GM19395 (cell line): ENCODE measurements around the gene ERICH2.
"Not testable (repeated sequence)": the region's sequence is repeated elsewhere in the genome, so short reads cannot be mapped to it uniquely, and the experiment has no call there.

Experiments
- ATAC-seq: cut with Tn5 transposase; IDR thresholded peaks from one replicate; pipeline ENCODE4 v1.9.1; 2021; ENCODE audit warnings: mild to moderate bottlenecking, moderate library complexity; ENCODE audit not compliant: unreplicated experiment

ERICH2 gene

DNA sequence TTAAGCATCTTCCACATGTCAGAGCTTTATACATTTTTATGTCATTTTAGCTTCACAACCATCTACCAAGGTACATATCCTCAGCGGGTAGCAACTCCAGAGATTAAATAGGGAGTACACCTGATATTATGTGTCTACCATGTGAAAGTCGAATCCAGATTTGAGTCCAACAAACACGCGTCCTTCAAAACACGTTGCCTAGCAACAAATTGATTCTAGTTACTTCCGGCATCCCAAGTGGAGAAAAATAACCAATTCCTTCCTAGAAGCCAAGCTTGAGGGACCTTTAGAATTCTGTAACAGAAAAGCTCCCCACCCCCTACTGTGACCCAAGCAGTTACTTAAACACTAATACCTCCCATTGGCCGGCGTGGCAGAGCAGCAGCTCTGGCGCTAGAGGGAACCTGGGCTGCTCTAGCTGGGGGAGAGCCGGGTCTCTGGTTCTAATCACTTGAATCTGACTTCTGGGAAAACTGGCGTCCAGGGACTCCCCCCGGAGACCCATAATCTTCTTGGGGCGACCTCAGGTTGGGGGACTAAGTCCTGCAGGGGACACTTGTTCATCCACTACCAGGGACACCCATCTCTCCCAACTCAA lies at the start of gene ERICH2:
ERICH2 (plus strand) TSS at position 371 of the 598 bp plus-strand sequence. CDS start 304 bp downstream, outside the sequence.
- ATAC-seq: peak; percentile 70

DNA sequence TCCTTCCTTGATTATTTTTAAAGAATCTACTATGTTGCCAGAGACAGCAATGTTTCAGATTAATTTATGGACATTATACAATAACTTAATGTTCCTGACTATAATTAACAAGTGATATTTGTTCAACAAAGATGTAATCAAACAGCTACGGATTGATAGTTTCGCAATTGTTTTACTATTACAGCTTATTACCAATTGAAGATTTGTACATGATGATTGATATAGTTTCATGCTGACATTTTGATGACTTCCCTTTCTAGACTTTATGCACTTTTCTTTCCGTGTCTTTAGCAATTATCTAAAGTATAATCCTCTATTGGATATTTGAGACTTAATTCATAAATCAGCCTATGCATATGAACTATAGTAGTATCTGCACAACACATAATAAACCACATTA lies 48.5 kb upstream of the ERICH2 start:
- ATAC-seq: no peak

GRCh38 chr2:170722301-170722700 lies 47.9 kb upstream of the ERICH2 start:
- no peak for ATAC-seq

GRCh38 chr2:170723446-170723958 lies 46.7 kb upstream of the ERICH2 start:
- ATAC-seq: no peak

- ATAC-seq: no peak
These were observed 36.2 kb upstream of the ERICH2 start for GRCh38 chr2:170733798-170734600.

DNA sequence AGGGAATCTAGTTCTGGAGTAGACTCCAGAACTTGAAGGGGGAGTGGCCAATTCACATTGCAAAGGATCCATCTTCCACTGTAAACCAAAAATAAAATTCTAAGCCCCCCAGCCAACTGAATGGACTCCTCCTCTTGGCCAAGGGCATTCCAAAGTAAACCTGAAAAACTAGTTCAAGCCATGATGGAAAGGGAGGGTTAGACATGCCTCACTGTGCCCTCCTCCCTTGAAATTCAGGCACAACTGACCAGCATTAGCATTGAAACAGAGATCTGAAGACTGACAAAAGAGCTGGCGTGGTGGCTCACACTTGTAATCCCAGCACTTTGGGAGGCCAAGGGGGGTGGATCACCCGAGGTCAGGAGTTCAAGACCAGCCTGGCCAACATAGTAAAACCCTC lies 35.6 kb upstream of the ERICH2 start:
- ATAC-seq: not testable (repeated sequence)

DNA sequence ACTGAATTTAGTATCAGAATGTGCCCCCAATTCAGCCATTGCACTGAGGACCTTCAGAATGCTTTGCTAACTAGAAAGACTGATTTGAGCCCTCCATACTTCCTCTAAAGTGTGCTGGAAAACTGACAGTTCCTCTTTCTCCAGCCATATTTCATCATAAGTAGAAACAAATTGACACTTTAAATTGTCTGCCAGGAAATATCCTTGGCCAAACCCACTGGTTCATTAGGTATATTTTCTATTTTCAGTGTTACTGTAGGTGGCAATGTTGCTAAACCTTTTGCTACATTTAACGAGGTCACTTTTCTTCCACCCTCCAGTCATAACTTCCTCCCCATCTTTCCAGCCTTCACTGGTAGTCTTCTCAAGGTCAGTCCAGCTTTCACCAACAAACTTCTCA lies 33.5 kb upstream of the ERICH2 start:
- no peak for ATAC-seq

GRCh38 chr2:170737406-170737805 lies 32.8 kb upstream of the ERICH2 start:
- no peak for ATAC-seq

DNA sequence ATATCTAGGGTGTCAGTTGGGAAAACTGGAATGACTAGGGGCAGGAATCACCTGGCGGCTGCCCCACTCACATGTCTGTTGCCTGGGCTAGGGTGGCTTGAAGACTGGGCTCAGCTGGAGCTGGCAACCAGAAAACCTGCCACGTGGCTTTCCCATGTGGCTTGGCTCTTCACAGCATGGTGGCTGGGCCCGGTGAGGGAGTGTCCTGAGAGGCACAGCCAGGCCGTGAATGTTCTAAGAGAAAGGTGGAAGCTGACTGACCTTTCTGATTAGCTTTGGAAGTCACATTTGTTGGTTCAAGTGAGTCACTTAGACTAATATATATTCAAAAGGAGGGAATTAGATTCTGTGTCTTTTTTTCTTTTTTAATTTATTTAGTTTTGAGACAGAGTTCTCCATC lies 32.4 kb upstream of the ERICH2 start:
- no peak for ATAC-seq

DNA sequence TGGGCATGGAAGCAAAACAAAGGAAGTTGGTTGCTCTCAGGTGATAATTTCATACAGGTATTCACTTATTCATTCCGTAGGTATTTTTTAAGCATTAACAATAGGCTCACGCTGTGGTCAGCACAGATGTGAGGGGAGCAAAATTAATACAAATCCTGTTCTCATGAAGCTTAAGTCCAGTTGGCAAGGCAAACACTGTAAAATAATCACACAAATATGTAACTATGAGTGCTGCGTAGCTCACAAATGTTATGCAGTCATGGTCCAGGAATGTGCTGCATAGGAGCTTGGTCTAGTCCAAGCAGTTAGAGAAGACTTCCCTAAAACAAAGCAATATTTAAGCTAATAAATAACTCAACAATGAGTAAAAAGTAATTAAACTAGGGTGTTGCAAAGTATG lies 31.1 kb upstream of the ERICH2 start:
- no peak for ATAC-seq

DNA sequence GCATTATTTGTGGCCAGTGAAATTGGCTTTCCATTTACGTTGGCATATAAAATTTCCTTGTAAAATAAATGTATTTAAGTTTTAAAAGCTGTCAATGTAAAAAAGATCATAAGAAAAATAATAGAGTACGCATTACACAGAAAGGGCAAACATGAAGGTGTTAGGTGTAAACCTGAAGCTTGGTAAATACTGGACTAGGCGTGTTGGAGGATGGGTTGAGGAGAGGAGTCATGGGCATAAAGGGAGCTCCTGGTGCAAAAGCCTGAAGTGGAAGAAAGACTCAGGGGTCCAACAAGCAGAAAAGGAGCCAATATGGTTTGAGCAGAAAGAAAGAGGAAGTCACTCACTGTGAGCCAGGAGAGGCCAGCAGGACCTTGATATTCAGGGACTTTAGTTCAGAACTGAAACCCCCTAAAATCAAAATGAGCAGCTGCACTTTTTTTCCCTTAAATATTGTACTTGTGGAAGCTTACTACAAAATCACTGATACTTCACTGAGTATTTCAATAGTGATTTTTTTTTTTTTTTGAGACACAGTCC lies 30.6 kb upstream of the ERICH2 start:
- no peak for ATAC-seq

DNA sequence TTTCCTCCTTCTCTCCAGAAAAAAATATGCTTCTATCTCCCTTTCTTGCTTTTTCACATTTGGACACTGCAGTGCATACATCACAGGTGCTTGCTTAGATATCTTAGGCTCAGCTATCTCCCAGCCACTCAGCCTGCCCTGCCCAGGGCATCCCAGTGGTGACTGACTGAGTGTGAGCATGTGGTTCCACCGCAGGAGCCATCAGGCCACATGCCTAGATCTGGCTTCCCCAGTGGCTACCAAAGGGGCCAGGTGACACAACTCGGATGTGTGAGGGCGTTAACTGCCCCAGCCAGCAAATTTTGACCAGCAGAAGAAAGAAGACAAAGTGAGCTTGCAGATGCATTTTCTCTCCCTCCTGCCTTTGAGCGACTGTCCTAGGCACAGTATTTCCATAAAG lies 29.5 kb upstream of the ERICH2 start:
- ATAC-seq: no peak

DNA sequence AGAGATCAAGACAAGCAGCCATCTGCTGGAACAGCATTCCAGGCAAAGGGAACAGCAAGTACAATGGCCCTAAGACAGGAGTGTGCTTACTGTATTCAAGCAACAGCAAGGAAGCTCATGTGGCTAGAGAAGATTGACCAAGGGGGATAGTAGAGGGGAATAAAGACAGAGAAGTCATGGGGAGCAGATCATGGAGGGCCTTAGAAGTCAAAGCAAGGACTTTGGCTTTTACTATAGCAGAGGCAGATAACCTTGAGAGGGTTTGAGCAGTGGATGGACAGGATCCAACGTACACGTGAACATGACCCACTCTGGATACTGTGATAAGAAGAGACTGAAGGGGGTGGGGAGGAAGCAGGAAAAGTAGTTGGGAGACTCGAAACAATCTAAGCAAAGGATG lies 28.2 kb upstream of the ERICH2 start:
- ATAC-seq: no peak

DNA sequence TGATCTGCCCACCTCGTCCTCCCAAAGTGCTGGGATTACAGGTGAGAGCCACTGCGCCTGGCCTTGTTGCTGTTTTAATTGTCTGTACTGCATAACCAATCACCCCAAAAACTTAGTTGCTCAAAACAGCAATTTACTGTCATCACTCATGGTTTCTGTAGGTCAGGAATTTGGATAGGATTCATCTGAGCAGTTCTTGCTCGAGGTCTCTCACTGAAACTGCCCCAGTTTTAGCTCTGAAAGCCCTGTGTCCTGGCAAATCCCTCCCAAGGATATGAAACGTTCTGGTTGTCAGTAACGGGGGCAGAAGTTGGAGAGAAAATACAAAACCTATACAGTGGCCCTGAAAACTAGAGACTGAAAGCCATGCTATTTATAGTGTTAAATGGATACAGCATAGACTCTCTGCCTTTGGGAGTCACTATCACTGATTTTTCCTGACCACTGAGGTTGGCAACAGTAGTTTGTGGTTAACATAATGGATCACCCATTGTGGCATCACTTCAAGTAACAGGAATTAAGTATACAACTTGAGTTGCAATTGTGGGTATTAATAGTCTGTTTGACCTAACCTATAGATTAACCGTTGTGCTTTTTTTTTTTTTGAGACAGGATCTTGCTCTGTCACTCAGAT lies 27.2 kb upstream of the ERICH2 start:
- ATAC-seq: no peak

- no peak for ATAC-seq
These were observed 26.5 kb upstream of the ERICH2 start for GRCh38 chr2:170743530-170744239.

DNA sequence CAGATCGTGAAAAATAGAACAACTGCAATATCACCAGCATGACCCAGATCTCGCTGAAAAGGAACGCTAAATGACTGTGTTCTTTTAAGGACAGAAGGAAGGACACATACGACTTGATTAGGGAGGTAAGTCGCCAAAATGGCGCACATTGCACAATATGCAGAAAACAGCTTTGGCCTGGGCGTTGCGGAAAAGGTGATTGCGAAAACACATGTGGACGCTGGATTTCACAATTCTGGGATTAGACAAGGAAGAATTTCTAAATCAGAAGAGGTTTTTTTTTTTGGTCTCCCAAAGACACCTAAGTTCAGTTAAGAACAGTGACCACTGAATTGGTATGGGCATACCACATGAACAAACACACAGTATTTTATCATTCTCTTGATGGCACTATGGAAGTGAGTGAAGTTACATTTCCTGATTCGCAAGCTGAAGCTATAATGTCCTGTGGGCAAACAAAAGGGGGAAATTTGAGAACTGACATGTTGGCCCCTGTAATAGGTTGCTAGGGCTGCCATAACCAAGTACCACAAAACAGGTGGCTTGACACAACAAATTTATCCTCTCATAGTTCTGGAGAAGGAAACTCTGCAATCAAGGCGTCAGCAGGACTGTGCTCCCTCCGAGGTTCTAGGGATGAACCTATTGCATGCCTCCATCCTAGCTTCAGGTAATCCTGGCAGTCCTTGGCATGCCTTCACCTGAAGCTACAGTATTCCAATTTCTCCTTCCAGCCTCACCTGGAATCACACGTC lies 25.8 kb upstream of the ERICH2 start:
- no peak for ATAC-seq

DNA sequence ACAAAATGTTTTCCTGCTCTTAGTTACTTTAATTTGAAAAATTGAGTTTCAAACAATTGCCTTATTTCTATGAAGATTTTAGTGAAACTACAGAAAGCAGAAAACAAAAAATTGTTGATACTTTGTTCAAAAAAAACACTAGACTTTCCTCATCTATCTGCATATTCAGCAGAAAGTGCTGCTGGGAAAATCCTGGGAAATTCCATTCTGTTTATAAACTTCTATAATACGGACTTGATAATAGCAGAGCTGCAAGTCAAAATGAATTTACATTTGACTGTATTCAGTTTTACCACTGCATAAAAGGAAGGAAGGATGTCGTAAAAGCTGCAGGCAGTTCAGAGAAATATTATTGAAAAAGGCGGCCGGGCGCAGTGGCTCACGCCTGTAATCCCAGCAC lies 24.9 kb upstream of the ERICH2 start:
- no peak for ATAC-seq

DNA sequence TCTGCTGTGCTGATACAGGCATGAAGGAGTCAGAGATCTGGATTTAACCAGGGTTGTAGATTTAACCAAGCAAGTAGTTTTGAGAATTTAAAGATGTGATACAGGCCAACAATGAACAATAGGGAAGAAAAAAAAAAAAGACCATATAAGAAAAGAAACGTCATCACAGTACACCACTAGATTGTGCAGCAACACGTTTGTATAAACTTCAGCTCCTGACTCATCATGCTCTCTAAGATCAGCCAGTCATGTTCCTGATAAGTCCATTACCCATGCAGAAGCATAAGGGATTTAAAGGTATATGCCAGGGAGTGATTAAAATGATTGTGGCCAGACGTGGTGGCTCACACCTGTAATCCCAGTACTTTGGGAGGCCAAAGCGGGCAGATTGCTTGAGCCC lies 22.3 kb upstream of the ERICH2 start:
- ATAC-seq: no peak

DNA sequence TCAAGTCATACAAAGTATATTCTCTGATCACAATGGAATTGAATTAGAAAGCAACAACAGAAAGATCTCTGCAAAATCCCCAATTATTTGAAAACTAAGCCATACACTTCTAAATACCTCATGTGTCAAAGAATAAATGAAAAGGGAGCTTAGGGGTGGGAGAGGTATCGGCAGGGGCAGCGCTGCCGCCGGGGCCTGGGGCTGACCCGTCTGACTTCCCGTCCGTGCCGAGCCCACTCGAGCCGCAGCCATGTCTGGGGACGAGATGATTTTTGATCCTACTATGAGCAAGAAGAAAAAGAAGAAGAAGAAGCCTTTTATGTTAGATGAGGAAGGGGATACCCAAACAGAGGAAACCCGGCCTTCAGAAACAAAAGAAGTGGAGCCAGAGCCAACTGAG lies 18.6 kb upstream of the ERICH2 start:
- not testable (repeated sequence) for ATAC-seq

- no peak for ATAC-seq
These were observed 8.6 kb upstream of the ERICH2 start for GRCh38 chr2:170761572-170761971.
